HG02884 (cell line): ENCODE data around the gene UST.

Experiments used
- ATAC-seq: cut with Tn5 transposase; IDR thresholded peaks from one replicate; pipeline ENCODE4 v1.9.1; 2021; ENCODE audit warnings: mild to moderate bottlenecking, moderate library complexity; ENCODE audit not compliant: unreplicated experiment

UST gene

GRCh38 chr6:149054559-149055194 is 307.8 kb downstream of the UST start:
- ATAC-seq: peak; percentile 72

GRCh38 chr6:149055195-149055899 is 308.5 kb downstream of the UST start:
- ATAC-seq: no peak

- ATAC-seq: no peak
These were observed 310.1 kb downstream of the UST start for GRCh38 chr6:149056777-149057463.

GRCh38 chr6:149057464-149057840 is 310.6 kb downstream of the UST start:
- no peak for ATAC-seq

GRCh38 chr6:149059557-149059956 is 312.7 kb downstream of the UST start:
- no peak for ATAC-seq

- peak; percentile 73 for ATAC-seq
These were observed 313.6 kb downstream of the UST start for GRCh38 chr6:149060300-149060984.

GRCh38 chr6:149060985-149061760 is 314.3 kb downstream of the UST start:
- ATAC-seq: no peak

- ATAC-seq: no peak
These were observed 315.1 kb downstream of the UST start for GRCh38 chr6:149061930-149062329.

GRCh38 chr6:149062653-149063348 is 316.0 kb downstream of the UST start:
- ATAC-seq: no peak

- no peak for ATAC-seq
These were observed 316.6 kb downstream of the UST start for GRCh38 chr6:149063468-149063867.

GRCh38 chr6:149064001-149064659 is 317.3 kb downstream of the UST start:
- ATAC-seq: no peak

- no peak for ATAC-seq
These were observed 317.8 kb downstream of the UST start for GRCh38 chr6:149064660-149065015.

- no peak for ATAC-seq
These were observed 318.3 kb downstream of the UST start for GRCh38 chr6:149065121-149065520.

GRCh38 chr6:149065658-149066556 is 319.1 kb downstream of the UST start:
- peak; percentile 97 for ATAC-seq

GRCh38 chr6:149071997-149072396 is 325.2 kb downstream of the UST start:
- ATAC-seq: no peak

GRCh38 chr6:149074832-149075258 is 328.0 kb downstream of the UST start:
- ATAC-seq: no peak

- no peak for ATAC-seq
These were observed 329.0 kb downstream of the UST start for GRCh38 chr6:149075616-149076354.

GRCh38 chr6:149076355-149076734 is 329.5 kb downstream of the UST start:
- ATAC-seq: no peak
